ENCODE results near the gene LRRN3.

The LRRN3 gene

DNA sequence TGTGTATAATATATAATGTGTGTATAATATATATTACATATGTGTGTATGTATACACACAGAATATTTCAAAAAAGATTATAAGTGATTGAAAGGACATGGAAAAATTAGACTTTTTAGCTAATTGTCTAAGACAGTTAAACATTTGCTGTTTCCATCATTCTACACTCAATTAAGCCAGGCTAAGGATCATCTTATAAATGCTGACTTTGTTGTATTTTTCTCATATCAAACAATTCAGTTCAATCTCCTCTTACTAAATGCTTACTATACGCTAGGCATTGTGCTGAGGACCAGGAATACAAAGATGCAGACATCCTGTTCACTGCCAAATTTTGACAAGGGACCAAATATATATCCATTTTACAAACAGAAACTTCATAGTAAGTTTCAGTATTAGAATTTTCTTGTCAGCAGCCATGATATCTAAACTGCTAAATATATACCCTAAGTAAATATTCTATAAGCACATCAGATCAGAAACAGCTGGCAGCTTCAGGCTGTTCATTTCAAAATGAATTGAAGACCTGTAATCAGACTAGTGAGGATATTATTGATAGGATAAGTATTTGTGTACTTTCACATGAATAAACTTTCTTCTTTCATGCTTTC lies 10.3 kb upstream of the LRRN3 start:
- DNase-seq, result no peak

DNA sequence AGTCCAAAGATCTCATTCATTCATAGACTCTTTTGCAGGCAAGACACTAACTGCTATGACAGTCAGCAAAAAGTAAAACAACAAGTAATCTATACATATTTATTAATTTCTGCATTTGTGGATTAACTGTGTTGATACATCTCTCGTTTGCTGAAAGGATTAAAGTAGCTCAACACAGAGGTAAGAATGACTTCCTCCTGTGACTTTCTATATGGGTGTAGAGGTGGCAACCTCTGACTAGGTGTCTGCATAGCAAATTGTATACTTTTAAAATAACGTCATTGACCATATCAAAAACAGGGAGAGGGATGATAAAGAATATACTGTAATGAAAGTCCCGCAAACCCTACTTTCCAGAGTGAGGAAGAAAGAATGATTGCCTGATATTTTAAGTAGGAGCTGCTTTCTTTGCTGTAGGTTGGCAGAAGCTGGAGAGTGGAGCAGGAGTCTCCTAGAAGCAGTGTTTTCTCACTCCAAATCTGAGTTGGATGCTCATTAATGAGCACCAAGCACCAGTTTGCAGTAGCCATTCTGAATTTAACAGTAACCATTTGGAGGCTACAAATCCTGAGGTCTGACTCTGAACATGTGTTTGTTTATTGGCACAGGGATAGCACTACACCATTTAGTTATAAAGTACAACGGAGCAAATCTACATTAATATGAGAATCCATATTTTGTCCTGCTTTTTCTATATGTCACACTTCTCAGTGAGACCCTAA lies 9.2 kb upstream of the LRRN3 start:
- DNase-seq, result no peak

DNA sequence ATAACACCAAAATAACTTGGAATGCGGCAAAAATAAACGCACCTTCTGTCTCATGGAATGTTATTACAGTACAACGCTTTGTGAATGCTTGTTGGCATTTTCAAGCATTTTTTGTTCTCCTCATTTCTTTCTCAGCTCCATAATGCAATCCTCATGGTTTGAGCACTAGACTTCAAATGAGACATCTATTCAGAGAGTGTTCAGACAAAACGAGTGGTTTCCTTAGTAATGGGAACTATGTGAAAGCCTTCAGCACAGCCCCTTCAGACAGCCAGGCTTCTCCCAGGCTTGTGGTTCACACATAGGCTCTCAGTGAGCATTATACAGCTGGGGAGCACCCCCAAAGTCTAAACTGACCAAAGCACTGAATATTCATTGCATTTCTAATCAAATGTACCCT lies 8.6 kb upstream of the LRRN3 start:
- DNase-seq, result no peak

DNA sequence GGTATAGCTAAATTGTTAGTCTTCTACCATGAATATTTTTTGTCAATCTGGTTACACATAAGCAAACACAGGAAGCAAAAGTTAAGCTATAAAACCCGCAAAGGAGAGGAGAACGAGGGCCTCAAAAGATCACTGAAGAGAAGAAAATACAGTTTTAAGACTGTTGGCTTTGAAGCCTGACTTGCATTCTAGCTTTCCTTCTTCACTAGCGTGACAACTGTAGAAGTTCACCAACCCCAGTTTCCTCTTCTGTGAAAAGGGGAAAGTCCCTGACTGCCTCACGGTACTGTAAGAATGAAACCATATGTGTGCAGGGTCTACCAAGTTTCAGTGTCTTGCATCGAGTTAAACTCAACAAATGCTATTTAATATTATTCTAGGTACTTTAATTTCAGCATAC lies 7.5 kb upstream of the LRRN3 start:
- peak; percentile 71 for DNase-seq

DNA sequence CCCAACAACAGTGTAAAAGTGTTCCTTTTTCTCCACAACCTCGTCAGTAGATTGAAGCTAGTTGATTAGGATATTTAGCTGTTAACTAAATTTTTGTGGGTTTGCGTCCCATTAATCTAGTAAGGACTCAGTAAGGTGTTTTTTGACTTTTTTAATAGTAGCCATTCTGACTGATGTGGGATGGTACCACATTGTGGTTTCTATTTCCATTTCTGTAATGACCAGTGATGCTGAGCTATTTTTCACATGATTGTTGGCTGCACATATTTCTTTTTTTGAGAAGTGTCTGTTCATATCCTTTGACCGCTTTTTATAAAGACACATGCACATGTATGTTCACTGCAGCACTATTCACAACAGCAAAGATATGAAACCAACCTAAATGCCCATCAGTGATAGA lies 5.6 kb upstream of the LRRN3 start:
- DNase-seq, result no peak

DNA sequence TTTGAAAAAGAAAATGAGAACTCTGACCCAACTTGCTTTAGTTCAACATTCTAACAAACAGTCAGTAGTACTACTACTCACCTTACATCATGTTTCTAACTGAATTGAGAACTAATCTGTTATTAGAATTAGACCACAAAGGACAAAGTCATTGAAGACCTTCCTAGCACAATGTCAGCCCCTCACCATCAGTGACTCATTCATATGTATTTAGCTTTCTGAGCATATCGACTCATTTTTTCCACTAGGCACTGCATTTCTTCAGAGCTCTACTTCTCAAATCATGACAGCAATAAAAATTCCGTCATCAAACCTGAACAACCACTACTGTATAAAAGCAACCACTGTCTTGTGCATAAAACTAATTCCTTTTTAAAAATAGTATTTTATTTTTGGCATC lies 4.4 kb upstream of the LRRN3 start:
- DNase-seq, result no peak

DNA sequence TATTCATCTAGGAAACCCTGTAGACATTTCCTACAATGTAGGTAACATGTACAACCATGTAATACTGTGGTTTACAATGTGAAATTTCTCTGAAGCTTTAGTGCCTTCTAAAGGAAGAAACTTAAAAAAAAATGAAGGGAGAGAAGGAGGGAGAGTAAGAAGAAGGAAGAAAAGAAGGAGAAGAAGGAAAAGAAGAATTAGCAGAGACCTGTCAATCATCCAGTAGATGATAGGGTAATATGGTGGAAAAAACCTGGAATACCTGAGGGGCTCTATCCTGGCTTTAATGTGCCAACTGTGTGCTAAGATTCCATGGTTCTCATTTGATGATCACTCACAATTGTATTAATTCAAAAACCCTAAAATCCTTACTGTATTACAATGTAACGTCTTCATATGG lies 2.6 kb upstream of the LRRN3 start:
- no peak for DNase-seq

DNA sequence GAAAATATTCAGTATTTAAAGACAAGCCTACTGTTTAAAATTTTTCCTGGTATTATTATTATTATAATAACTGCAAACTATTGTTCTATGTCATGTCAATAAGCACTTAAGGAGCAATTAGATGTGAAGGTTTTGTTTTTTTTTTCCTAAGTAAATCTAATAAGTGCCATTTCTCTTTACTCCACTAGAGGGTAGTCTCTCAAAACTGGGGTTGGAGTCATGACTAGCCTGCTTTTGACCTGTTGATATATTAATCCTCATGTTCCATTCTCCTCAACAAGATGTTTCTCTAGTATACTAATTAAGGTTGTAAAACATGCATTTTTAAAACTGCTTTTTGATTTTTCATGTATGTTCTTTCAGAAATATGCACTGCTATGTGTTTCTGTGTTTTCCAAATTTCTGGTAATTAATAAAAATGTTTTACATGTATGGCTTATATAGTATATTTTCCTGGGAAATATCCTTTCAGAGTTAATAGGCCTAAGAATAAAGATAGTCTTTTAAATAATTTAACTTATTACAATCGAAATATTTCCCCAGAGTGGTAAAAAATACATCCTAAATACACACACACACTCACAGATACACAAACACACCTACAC lies 1.0 kb upstream of the LRRN3 start:
- DNase-seq, result peak; percentile 28

DNA sequence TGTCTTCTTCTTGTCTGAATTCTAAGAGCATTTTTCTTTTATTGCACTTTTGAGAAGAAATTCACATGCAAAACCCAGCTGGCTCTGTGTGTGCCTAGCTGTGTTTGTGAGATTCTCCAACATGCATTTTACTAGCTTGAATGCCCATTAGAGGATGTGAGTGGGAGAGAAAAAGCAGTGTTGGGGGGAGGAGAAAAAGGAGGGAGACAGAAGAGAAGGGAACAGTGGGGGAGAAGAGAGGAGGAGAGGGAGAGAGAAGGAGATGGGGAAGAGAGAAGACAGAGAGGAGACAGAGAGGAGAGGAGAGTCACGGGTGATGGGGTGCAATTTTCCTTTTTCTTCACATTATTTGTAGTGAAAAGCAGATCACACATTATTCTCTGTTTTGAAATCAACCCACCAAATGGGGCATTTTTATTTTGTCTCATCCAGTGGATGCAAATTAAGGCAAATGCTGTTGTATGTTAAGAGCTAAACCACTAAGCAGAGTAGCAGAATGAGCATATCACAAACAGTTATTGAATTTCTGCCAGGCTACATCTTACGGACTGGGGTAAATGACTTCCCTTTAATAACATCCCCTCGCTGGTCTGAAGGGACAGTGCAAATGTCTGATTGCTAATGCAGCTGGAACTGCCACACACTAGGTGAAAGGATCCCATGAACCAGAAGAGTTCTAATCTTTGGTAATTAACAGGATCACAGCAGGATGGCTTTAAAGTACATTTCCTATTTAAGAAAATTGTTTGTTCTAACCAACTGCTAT lies 849 bp downstream of the LRRN3 start:
- no peak for DNase-seq

DNA sequence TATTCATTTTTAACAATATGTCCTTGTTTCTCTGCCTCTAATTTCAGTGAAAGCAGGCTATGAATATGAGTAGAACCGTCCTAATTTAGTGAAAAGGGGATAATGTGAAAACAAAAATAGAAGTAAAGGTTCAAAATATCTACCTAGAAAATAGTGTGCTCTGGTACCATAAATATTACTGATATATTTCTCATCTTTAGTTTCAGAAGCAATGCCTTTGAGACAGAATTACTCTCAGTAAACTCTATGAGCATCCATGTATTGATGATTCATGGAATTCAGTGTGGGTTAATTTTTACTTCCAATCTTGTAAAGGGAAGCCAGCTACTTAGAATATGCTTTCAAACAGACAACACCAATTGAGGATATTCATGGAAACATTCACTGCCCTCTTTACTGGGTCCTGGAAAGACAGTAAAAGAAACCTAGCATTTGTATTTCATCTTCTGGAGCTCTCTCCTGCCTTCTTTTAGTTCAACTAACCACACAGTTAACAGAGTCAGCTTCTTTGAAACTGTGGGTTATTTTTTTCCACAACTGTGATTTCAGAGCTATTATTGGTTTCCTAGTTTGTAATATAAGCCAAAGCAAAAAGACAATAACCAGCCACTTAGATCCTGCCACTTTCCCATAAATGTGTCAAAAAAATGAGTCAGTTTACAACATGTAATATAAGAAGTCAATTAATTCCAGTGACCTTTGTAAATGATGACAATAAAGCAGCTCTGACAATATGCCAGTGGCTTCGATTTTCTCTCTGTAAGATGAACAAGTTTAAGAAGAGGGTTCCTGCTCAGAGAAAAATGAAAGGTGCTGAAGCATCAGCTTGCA lies 1.7 kb downstream of the LRRN3 start:
- no peak for DNase-seq

DNA sequence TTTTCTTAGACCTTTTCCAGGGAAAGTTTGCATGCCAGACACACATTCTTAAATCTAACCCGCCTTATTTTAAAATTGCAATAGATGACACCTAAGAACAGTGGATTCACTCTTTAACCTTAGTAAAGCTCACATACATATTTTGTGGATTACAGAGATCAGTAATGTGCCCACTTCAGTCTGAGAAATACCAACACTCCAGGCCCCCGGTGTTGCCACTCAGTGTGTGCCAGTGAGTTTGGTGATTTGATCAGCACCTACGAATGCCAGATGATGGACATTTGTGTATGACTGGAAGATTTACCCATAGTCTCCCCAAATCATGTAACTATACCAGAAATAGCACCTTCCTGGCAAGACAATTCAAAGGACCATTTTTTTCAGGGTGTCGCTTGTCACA lies 2.6 kb downstream of the LRRN3 start:
- DNase-seq, result no peak

DNA sequence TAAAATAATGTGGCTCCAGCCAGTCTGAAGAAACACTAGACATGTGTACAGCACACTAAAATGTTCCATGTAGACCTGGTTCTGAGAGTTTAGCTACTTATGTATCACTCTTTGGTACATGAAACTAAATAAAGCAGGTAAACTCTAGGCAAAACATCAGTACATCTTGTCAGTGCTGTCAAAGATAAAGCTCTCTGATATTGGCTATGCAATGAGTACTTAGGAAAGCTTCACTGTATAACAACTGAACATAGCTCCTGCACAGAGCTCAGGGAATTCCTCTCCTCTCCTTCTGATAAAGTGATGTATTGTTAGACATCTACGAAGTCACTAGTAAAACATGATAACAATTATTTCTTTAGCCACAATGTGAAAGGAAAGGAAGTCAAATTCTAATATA lies 3.5 kb downstream of the LRRN3 start:
- DNase-seq, result no peak

DNA sequence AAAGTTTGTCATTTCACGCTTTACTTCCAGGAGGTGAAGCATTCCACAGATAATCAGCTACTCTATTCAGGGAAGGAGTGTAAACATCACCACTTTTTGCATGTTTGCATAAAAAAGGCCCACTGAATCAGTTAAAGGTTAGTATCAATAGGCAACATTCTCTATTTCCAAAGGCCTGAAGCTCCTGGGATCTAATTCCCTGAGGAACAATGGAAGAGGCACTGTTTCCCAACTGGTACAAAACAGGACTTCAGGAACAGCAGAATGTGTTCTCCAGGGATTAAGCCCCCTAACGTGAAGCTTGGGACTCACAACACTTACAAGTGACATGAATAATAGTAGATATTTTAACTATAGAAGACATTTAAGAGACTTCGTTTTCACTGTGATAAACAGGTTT lies 6.1 kb downstream of the LRRN3 start:
- no peak for DNase-seq

DNA sequence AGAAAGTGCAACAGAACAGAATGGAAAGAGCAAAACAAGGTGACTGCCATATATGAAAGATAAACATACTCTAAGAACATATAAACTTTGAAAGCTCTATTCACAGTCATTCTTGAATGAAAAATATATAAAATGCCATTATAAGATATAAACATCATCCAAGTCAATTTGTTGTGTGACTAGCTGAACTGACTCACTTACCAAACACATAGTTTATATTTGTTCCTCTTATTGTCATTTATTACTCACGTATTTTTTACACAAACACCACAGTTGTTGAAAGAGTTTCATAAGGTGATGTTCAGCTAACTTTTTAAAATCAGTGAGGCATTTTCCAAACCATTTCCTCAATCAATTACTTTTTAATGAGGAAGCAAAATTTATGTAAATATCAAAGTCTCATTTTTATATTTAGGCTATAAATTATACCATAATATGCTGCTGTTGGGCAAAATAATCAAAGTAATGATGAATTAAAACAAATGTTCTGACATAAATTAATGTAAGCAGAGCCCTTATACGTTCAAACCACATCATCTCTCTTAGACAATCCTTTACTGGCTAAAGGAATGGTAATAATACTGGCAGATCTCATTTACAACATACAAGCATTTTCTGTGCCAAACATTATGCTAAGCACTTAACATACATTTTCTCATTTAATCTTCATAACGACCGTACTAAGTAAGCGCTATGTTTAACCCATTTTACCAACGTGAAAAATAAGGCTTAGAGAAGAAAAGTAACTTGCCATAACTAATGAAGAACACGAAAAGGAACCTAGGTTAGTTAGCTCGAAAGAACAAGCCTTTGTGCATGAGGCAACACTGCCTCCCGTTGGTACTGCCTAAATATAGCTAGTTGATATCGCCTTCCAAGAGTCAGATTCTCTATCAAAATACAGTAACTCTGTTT lies 7.3 kb downstream of the LRRN3 start:
- peak; percentile 53 for DNase-seq

DNA sequence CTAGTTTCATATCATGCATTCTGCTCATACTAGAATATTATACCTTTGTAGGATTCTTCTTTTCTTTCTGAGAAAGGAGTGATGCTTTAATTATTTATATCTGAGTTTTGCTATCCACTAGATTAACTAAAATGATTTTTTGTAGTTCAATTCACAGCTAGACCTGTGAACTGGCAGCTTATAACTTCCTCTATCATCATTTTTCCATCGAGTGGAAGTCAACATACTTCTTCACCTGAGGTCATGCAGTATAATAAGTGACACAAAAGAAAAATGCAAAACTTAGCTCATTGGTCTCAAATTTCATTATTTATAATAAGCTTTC lies 8.0 kb downstream of the LRRN3 start:
- no peak for DNase-seq

DNA sequence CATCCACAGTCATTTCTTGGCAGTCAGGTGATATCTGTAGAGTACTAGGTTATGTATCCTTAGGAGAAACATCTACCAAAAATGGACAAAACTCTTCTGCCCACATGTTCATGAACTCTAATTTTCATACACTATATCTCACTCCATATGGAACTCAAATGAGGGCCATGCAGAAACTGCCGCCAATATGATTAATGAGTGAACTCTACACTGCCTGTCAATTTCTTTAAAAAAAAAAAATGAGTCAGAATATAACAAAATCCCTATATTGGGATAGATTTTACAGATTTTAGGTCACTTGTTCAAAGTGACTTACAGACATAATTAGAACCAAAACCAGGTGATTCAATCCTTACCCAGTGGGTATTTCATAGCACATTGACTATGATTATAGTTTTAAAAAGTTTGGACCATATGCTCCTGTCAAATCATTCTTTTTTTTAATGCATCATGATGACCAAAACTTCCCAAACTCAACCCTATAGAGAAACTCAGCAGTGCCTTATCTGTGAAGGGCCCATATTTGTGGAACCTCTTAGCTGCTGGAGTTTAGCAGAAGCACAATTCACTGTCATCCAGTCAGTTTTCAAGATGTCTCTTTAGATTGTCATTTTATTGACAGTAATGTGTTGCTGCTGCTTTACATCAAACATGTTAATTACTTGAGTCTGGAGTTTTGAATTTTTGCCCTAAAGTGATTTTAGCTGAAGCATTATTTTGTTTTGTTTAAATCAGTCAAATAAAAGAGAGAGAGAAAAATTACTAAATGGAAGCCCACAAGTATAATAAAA lies 11.1 kb downstream of the LRRN3 start:
- DNase-seq, result no peak

DNA sequence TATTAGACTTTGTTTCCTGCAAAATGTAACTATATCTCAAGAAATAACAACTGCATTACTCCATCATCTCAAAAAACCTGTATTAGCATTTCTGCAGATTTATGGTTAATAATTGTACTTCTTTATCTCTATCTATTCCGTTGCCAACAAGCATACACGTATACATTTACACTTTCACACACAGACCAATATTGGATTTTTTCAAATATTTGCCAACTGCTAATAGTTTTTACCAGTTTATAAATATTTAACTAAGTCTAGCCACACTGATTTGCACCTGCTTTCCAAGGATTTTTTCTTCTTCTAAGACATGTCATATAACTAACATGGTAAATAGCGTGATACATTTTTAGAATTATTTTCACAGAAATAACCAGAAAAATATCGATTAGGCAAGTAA lies 12.2 kb downstream of the LRRN3 start:
- no peak for DNase-seq

DNA sequence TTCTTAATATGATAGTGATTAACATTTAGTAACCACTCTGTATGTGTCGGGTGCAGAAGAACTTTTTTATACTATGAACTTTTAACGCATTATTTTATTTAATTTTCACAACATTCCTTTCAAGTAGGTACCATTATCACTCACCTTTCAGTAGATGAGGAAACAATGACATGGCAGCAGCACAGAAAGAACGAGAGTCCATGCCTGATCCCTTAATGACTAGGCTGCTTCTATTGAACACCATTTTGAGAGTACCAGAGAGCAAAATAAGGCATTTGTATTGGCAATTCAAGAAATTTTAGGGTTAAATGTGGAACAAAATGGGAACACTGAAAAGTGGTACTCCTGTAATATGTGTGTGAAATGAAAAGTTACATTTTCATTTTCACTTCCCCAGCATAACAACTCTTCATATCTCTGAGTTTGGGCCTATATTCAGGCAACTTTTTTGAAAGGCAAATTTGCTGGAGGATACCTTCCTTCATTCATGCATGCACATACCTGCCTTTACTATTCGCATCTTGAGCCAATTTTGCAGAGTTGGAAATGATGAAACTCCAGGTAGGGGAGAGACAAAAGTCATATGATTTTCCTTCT lies 12.8 kb downstream of the LRRN3 start:
- DNase-seq, result no peak

DNA sequence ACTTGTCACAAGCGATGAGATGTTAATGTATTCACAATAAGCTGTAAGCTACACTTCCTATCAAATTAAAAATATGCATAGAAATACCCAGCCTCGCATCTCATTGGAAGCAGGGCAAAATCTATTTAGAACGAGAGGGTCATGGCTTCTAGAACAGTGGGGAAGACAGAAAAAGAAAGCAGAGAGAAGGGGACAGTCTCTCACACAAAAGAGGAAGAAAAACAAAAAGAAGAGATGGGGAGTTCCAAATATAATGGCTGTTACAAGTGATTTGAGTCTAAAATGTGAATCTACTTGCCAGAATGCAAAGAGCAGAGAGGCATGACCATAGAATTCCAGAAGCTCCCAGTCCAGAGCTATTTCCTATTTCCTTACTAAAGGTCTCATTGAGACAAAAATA lies 13.8 kb downstream of the LRRN3 start:
- no peak for DNase-seq

DNA sequence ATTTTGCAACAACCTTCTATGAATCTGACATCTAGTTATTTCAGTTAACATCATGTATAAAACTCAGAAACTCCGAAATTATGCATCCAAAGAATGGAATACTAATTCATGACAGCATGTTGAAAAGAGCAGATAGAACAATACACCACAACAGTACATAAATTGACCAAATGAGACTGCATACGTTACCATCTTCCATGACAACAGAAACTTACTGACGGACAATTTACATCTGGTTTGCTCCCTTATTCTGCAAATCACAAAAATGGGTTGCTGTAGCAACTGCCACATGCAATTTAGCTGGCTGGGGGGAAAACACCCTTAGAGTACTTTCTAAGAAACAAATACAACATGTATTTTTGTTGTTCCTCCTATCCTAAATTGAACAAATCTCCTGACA lies 14.3 kb downstream of the LRRN3 start:
- DNase-seq, result no peak

DNA sequence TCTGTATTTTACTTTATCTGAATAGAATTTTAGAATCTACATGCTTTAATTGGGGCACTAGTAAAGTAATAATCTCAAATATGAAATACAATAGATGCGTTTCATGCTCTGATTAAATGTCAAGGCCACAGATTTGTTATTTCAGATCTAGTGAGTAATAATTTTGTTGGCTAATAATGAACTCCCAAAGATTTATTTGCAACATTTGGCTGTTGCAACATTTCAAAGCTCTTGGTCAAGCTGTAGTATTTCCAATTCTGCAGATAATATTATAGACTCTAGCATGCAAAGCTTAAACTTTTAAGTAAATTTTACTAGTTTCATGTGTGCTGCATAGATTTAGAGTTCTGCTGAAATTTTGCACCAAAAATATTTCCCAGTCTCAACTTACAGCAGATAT lies 16.7 kb downstream of the LRRN3 start:
- no peak for DNase-seq
